COLO829 (cell line): ENCODE measurements around the gene TMEM150B.

Experiments used
- DNase-seq: peaks from one replicate; pipeline ENCODE4 v3.0.0; 2012; ENCODE audit warnings: low spot score

Gene TMEM150B

GRCh38 chr19:55325172-55325571, at the start of gene TMEM150B:
Gene TMEM150B, minus strand, starts transcription at chr19:55325341. Its CDS starts 4,305 bp downstream, at chr19:55321036.
- no peak for DNase-seq

GRCh38 chr19:55373993-55374757, 49.0 kb upstream of the TMEM150B start:
- no peak for DNase-seq

- no peak for DNase-seq
Observed at GRCh38 chr19:55373306-55373992, 48.3 kb upstream of the TMEM150B start.

DNA sequence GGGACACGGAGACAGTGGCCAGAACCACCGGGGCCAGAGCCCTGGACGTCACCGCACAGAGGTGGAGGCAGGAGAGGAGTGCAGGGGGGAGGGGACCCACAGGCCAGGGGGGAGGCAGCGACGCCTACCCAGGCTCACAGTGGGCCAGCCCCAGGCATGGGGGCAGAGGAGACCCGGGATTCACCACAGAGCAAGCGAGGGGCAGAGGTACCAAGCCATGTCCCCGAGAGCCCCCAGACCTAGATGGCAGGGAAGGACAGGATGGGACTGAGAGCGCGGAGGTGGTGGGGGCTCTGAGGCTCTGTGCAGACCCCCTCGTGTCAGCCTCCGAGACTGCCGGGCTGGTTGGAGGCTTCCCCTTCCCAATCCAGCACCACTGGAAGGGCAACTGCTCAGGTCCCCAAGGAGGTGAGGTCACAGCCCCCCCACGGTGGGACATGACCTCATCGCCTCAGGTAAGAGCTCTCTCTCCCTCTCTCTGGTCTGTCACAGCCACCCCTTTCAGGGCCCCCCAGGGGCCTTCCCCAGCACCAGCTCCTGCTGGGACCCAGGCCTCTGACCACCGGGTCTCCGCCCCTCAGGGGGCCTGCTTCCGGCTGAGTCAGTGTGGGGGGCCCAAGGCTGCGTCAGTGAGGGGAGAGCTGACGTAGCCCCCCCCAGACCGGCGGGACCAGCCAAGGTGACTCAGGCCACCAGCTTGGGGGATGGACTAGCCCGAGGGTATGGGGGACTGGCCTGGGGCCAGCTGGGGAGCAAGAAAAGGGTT, 47.4 kb upstream of the TMEM150B start:
- no peak for DNase-seq

DNA sequence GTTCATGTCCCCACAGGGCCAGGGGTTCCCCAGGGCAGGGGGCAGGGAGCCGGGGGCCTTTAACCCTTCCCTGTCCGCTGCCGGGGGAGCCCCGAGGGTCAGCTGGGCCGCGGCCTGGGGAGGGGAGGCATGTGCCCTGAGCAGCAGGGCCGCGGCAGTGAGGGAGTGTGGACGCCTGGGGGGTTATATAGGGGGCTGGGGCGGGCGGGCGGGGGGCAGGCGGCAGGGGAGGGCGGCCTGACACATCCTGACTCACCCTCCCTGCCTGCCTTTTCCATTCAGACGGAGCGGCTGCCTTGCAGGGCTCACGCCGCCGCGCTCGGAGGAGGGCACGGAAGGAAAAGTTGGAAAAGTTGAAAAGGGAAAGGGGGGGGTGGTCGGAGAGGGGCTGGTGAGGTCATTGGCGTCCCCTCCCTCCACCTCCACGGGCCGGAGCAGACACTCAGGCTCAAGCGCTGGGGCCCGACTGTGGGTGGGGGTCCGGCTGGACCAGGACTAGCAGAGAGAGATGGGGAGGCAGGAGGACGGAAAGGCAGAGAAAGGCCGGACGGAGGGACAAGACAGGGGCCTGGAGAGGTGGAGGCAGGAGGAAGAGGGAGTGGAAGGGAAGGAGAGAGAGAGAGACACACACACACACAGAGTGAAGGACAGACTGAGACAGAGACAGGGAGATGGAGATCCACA, 45.3 kb upstream of the TMEM150B start, which contains the start of gene IL11:
Gene IL11, minus strand, starts transcription at position 159 of the 684 bp plus-strand sequence. Its CDS starts 153 bp downstream, at position 6.
- DNase-seq, result no peak

- peak; percentile 54 for DNase-seq
Observed at GRCh38 chr19:55369653-55370304, 44.6 kb upstream of the TMEM150B start.

DNA sequence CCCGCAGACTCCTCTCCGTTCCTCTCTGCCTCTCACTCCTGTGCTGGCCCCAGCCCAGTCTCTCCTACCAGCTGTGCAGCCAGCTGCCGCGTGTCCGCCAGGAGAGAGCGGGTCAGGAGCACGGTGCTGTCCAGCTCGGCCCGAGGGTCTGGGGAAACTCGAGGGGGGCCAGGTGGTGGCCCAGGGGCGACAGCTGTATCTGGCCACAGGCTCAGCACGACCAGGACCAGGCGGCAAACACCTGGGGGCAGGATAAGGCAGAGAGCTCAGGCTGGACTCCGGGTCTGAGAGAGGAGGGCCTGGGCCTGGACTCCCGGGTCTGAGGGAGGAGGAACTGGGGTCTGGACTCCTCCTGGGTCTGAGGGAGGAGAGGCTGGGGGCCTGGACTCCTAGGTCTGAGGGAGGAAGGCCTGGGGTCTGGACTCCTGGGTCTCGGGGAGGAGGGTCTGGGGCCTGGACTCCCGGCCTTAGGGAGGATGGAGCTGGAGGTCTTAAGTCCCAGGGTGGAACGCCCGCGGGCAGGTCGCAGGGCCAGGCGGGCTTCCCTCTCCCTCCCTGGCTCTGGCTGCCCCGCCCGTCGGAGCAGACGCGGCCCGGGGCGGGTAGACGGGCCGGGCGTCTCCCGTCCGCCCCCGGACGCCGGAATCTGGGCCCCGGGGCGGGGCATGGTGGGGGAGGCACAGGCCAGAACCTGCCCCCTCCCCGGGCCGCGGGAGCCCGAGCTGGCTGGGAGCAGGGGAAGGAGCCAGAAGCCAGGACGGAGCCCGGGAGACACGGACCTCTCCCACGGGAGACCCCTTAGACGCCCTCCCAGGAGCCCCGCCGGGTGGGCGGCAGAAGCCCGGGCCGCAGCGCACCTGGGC, 43.8 kb upstream of the TMEM150B start:
- no peak for DNase-seq

- DNase-seq, result no peak
Observed at GRCh38 chr19:55368106-55368505, 43.0 kb upstream of the TMEM150B start.

- DNase-seq, result no peak
Observed at GRCh38 chr19:55366790-55367189, 41.6 kb upstream of the TMEM150B start.

- no peak for DNase-seq
Observed at GRCh38 chr19:55365964-55366363, 40.8 kb upstream of the TMEM150B start.

DNA sequence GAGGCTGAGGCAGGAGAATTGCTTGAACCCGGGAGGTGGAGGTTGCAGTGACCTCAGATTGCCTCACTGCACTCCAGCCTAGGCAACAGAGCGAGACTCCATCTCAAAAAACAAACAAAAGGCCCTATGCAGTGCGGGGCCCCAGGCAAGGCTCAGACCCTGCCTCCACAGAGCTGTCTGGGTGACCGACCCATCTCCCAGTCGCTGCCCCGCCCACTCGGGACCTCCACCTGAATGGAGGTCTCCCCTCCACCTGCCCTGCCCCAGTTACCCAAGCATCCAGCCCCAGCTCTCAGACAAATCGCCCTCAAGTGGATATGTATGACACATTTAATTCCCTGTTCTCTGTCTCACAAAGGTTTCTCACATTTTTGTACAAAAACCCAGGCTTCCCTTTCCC, 40.1 kb upstream of the TMEM150B start:
- no peak for DNase-seq

DNA sequence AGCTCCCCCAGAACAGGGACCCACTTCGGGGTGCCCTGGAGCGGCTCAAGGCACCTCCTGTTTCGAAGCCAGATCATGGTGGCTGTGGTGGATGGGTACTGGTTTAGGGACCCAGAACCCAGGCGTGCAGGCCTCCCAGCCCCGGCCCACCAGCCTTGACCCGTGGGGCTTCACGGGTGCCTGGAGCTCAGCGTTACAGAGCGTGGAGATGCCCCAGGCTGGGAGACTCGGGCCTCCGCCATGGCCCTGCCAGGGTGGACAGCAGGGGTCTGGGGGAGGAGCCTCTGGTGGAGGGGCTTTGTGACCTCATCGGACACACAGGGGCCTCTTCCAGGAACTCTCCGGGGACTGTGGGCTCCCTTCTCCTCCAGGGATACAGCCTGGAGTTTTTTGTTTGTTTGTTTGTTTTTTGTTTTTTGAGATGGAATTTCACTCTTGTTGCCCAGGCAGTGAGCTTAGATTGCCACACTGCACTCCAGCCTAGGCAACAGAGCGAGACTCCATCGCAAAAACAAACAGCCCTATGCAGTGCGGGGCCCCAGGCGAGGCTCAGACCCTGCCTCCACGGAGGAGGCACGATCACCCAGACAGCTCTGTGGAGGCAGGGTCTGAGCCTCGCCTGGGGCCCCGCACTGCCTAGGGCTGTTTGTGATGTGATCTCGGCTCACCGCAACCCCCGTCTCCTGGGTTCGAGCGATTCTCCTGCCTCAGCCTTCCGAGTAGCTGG, 38.0 kb upstream of the TMEM150B start, which contains the start of gene GARIN5B:
Gene GARIN5B, minus strand, starts transcription at position 271 of the 727 bp plus-strand sequence. Its CDS starts 194 bp downstream, at position 77.
- DNase-seq, result no peak

DNA sequence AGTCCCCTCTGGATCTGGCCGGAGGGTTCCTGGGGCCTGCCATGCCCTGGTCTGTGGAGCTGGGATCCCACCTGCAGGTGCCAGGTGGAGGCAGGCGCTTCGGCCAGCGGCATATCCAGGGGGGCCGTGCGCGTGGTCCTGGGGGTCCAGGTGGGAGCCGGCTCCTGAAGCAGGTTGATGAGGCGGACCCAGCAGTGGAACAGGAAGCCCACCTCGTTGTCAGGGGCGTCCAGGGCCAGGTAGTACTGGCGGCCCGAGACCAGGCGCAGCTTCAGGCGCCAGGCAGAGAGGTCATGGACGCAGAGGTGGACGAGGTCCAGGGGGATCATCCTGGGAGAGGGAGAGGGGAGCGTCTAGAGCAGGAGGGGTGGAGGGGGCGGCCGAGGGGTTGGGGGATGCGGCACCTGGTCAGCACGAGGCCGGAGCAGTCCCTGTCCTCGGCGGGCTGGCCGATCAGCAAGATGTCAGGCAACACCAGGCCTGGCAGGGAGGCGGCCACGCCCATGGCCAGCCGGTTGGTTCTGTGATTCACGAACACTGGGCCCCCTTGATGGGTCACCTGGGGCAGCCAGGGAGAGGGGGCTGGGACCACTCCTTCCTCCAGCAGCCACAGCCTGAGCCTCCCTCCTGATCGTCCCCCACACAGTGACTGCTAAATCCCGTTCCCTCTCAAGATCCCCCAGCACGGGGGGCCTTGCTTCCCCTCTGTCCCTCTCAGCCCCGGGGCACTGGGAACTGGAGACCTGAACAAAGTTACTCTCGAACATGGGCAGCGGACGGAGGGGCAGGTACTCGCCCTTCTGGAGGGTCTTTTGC, 37.2 kb upstream of the TMEM150B start:
- DNase-seq, result no peak

DNA sequence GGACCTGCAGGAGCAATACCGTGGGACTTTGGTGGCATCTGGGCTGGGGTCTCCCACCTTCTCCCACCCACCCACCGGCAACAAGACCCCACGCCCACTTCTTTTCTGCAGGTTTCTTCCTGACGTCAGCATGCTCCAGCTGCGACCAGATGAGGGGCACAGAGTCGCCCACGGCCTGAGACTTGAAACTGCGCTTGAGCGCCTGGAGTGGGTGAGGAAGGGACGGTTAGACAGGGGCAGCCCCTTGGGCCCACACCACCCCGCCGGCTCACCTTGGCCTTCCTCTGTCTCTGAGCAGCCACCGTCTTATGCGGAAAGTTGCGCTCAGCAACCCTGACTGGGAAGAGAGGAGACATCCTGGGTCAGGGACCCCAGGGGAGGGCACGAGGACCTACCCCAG, 35.8 kb upstream of the TMEM150B start:
- no peak for DNase-seq

DNA sequence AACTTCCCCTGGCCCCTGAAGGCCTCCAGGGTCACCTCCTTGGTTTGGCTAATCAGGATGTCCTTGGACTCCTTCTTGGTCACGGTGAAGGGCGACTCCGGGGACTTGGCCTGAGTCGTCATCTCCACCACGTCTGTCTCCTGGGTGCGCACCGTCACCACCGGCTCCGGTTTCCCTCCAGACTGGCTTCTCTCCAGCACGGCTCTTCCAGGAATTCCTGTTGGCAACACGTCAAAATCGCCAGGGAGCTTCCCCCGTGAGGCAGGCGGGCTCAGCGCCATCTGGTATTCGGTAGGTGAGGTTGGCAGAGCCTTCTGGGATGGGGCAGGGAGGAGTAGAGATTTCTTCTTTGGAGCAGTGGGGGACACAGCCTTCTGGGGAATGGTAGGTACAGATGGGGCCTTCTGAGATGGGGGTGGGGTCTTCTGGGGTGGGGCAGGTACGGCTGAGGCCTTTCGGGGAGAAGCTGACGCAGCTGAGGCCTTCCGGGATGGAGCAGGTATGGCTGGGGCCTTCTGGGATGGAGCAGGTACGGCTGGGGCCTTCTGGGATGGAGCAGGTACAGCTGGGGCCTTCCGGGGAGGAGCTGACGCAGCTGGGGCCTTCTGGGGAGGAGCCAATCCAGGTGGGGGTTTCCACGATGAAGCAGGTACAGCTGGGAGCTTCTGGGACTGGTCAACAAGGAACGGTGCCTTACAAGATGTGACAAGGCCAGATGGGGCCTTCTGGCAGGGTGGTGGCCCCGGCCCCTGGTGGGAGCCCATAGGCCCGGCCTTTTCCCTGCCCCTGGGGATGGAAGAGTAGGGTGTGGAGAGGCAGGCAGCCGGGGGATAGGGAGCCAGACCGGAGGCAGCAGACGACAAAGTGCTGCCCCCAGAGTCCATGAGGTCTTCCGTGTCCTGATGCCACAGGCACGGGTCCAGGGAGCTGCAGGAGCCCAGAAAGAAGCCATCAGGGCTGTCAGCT, 34.1 kb upstream of the TMEM150B start:
- DNase-seq, result no peak

- DNase-seq, result no peak
Observed at GRCh38 chr19:55358493-55358892, 33.4 kb upstream of the TMEM150B start.

DNA sequence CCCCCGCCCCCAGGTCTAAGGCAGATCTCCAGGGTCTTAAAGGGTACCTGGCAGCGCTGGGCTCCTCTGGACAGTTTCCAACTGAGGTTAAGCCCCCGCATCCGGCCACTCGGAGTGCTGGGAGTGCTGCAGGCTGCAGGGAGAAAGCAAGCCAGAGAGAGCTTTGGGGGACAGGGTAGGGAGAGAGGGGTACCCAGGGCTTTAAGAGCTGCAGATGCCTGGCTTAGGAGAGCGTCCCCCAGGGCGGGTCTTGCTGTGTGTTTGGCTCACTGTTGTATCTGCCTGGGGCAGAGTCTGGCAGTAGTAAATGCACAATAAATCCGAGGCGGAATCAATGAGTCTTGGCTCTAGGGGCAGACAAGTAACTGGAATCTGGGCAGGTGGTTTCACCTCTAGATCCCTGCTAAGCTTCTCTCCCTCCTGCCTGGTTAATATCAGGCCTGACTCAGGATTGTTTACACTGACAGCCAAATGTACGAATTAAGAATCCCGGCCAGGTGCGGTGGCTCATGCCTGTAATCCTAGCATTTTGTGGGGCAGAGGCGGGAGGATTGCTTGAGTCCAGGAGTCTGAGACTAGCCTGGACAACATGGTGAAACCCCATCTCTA, 30.2 kb upstream of the TMEM150B start:
- DNase-seq, result peak; percentile 22
